ENCODE data around the gene CPA2.
A peak's percentile ranks its signal among the peaks of the same experiment; 100 is the strongest.

The CPA2 gene

DNA sequence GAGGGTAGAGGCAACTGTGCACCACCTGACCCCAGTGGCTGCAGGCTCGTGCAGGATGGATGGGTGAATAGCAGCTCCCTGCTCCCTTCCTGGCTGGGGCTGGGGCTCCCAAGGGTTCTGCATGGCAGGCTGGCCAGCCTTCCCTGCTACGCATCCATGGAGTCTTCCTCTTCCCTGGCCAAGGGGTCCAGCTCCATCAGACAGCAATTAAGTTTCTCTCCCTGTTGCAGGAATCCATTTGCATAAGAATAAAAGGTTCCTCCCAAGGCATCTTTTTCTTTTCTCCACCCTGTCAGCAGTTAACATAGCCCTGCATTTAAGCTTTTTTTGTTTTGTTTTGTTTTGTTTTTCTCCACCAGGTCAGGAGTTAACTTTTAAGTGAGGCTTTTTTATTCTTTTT is 10.0 kb upstream of the CPA2 start:
- no peak for DNase-seq

- no peak for DNase-seq
Measured at GRCh38 chr7:130258494-130259078, 8.1 kb upstream of the CPA2 start.

- no peak for DNase-seq
Measured at GRCh38 chr7:130262448-130262847, 4.2 kb upstream of the CPA2 start.

- no peak for DNase-seq
Measured at GRCh38 chr7:130263130-130263529, 3.5 kb upstream of the CPA2 start.

DNA sequence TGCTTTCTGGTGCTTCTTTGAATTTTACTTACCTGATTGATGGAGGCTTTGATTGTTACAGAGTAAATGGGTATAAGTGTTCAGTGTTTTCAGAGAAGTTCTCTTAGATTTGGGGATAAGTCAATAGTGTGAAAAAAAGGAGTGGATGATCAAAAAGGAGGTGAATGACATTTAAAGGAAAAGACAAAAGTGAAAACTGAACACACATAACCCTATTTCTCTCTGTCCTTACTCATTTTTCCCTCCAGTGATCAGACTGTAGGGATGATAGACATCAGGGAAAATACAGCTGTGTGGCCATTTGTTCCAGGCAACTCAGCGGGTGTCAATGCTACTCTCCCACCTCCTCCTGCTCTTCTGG is 278 bp downstream of the CPA2 start:
- no peak for DNase-seq

DNA sequence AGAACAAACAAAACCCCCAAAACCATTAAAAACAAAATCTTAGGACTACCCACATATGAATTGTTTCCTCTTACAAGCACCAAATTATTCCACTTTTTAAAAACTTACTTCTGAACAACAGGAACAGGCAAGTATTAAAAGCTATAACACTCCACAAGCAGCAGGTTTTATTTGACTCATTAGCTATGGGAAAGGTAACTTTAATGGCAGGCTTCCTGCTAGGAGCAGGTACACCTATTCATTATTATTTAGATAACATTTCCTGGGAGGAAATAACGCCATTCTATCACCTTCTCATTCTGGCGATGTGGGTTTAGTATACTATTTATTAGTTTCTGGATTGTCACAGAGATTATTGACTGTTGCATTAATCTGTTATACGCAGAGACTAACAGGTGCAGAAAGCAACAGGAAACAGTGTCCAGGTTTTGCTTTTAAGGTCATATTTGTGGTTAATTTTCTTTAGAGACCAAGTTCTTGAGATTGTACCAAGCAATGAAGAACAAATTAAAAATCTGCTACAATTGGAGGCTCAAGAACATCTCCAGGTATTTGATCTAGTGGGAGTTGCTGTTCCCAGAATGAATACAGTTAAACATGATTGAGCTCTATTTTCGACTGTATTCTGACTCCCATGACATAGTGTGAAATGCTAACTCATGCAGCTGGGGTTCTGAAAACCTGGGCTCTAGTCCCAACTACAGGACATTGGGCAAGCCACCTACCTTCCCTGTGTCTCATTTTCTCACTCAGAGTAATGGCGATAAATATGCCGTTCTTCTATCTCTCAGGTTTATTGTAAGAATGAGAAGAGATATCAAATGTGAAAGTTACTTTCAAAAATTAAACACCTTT is 2.0 kb downstream of the CPA2 start:
- DNase-seq = no peak

DNA sequence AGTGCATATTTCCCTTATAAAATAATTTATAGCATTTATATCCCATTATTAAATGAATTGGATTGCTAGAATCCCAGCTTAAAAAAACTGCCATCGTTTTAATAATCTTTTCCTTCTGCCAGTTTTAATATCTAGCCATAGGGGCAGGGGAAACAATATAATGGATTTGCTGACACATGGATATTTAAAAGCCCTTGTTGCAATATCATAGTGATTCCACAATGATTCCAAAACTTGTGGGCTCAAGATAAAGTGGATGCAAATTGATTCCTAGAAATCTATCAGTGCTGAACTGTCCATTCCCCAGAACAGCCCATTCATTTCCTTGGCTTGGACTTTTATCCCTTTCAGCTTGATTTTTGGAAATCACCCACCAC is 2.6 kb downstream of the CPA2 start:
- DNase-seq = no peak

- DNase-seq = no peak
Measured at GRCh38 chr7:130270947-130271800, 4.5 kb downstream of the CPA2 start.

DNA sequence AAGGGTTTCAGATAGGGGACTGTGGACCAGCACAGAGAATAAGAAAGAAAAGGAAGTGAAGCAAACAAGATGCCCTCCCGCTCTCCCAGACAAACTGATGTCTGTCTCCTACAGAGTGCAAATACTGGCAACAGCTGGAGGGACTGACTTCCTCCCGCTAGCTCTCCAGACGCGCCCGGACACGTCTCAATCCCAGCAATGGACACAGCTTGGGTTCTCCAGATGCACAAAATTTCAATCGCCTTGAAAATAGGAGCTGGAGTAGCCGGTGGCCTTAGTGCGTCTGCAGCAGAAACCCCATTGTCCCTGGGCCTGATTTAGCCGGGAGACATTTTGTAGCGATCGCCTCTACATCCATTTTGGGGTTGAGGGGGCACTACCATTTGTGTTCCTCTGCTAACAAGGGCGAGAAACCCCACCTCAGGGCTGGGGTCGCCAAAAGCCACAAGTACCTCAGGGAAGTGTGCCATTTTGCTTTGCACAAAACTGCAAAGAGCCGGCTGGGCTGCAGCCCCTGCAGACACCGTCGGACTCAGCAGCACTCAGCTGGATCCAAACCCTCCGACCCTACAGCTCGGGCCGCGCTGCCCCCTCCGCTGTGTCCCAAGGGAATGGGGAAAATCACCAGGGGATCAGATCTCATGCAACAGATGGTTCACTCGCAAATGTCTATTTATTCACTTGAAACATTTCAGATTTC is 5.9 kb downstream of the CPA2 start:
- peak; percentile 28 to 57 for DNase-seq

GRCh38 chr7:130273081-130273932 is 6.6 kb downstream of the CPA2 start:
- DNase-seq = peak; percentile 84 to 87

DNA sequence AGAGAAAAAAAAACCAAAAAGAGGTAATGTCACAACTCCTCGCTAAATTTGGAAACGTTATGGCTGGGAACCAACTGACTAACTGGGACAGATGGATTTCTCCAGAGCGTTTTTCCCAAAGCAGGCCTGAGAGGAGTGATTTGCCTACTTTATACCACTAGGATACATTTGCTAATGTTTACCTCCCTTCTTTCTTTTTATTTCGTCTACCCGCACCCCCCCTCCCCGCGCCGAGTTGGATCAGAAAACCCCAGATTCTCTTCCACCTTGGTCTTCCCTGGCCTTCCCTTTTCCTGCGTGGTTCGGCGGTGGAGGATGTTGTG is 7.2 kb downstream of the CPA2 start:
- peak; percentile 47 to 66 for DNase-seq

GRCh38 chr7:130274296-130274695 is 7.6 kb downstream of the CPA2 start:
- DNase-seq = no peak

GRCh38 chr7:130274983-130275591 is 8.4 kb downstream of the CPA2 start:
- DNase-seq = no peak

- no peak for DNase-seq
Measured at GRCh38 chr7:130275826-130276297, 9.2 kb downstream of the CPA2 start.

DNA sequence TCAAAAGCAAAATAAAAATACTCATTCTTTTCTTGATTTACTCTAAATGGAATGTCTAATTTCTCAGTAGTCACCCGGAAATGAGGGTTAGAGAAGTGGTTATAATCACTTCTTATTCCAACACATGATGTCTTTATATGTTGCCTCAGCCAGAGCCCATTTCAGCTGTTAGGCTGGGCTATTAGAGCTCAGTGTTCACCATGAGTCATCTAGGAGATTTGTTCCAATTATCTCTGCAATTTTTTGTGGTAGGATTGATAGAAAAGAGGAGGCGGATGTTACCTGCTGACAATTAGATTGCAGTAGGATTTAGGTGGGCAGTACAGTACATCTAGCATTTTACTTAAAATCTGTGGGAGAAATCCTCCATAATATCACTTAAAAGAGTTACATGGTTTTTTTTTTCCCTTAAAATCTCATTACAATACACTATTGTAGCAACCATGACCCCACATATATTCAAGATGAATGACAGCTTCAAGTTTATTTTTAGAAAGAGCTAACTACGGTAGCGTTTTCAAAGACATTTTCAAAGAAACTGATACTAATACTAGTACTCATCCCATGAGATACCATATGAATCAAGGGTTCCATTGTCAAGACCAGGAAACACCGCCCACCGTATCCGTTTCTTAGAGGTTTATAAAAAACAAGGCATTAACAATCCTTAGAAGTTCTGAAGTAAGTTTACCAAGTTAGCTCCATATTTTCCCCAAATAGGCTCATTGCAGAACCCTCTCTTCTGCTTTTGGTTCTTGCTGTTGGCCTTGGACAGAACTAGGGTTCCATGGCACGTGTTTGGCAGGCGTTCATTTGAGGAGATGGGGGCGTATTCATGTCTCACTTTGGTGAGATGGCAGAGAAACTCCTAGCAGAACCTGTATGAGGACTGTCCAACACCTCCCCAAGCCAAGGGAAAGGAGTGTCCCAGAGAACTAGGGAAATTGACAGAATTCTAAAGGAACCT is 10.4 kb downstream of the CPA2 start:
- no peak for DNase-seq

- peak; percentile 9 to 54 for DNase-seq
Measured at GRCh38 chr7:130277763-130278643, 11.3 kb downstream of the CPA2 start.

- no peak for DNase-seq
Measured at GRCh38 chr7:130278860-130279259, 12.2 kb downstream of the CPA2 start.

GRCh38 chr7:130279286-130279685 is 12.6 kb downstream of the CPA2 start:
- no peak for DNase-seq

- DNase-seq = no peak
Measured at GRCh38 chr7:130279906-130280305, 13.2 kb downstream of the CPA2 start.

Data from NCI-H526 (cell line).